Stimulated activated CD8-positive, alpha-beta memory T cell treated with anti-CD3 and anti-CD28 coated beads, Interleukin-12 subunit alpha, Interleukin-12 subunit beta, amount 100 ng/mL, for 1 hour (primary cell): ENCODE measurements around the gene KRTAP12-1.

ENCODE experiments used
- DNase-seq: peaks from one replicate; pipeline ENCODE4 v3.0.0-alpha.2; 2020; ENCODE audit warnings: low read depth

KRTAP12-1 gene

GRCh38 chr21:44681861-44682579 lies at the start of gene KRTAP12-1:
Gene KRTAP12-1 (minus strand): TSS chr21:44682163. CDS start chr21:44682123, 40 bp downstream.
- no peak for DNase-seq

- no peak for DNase-seq
Measured at GRCh38 chr21:44730951-44731579, 49.1 kb upstream of the KRTAP12-1 start.

- no peak for DNase-seq
Measured at GRCh38 chr21:44730028-44730395, 48.0 kb upstream of the KRTAP12-1 start.

- DNase-seq = no peak
Measured at GRCh38 chr21:44729336-44730027, 47.5 kb upstream of the KRTAP12-1 start.

GRCh38 chr21:44728716-44729115 lies 46.8 kb upstream of the KRTAP12-1 start:
- DNase-seq = no peak

GRCh38 chr21:44727757-44728156 lies 45.8 kb upstream of the KRTAP12-1 start:
- no peak for DNase-seq

GRCh38 chr21:44727321-44727720 lies 45.4 kb upstream of the KRTAP12-1 start:
- no peak for DNase-seq

GRCh38 chr21:44726826-44727225 lies 44.9 kb upstream of the KRTAP12-1 start:
- DNase-seq = no peak

GRCh38 chr21:44724926-44725325 lies 43.0 kb upstream of the KRTAP12-1 start:
- no peak for DNase-seq

- DNase-seq = no peak
Measured at GRCh38 chr21:44724196-44724595, 42.2 kb upstream of the KRTAP12-1 start.

GRCh38 chr21:44723177-44724131 lies 41.5 kb upstream of the KRTAP12-1 start:
- DNase-seq = no peak

GRCh38 chr21:44722731-44723130 lies 40.8 kb upstream of the KRTAP12-1 start:
- no peak for DNase-seq

GRCh38 chr21:44720170-44720569 lies 38.2 kb upstream of the KRTAP12-1 start:
- no peak for DNase-seq

GRCh38 chr21:44718571-44718970 lies 36.6 kb upstream of the KRTAP12-1 start:
- DNase-seq = no peak

GRCh38 chr21:44718093-44718492 lies 36.1 kb upstream of the KRTAP12-1 start:
- DNase-seq = no peak

GRCh38 chr21:44716984-44717383 lies 35.0 kb upstream of the KRTAP12-1 start:
- DNase-seq = no peak

GRCh38 chr21:44714905-44715304 lies 32.9 kb upstream of the KRTAP12-1 start:
- DNase-seq = no peak

GRCh38 chr21:44713846-44714245 lies 31.9 kb upstream of the KRTAP12-1 start:
- no peak for DNase-seq

GRCh38 chr21:44713130-44713529 lies 31.2 kb upstream of the KRTAP12-1 start:
- DNase-seq = no peak

GRCh38 chr21:44712203-44713028 lies 30.5 kb upstream of the KRTAP12-1 start:
- no peak for DNase-seq
